Neural progenitor cell (in vitro differentiated cells): ENCODE results near the gene SLC44A2. TPM values are rescaled to one million over a fixed set of nuclear protein-coding genes. Genes with fewer than 3 reads are reported as not detected.
"Not testable (repeated sequence)": the region's sequence is repeated elsewhere in the genome, so short reads cannot be mapped to it uniquely, and the experiment has no call there.

Experiments used
- DNase-seq: peaks from one replicate; pipeline ENCODE4 v3.0.0-alpha.2; 2016; ENCODE audit warnings: low spot score
- H2AFZ ChIP-seq: fragments of 200-600 bp; sonication (generic); replicated peaks from 2 replicates; pipeline ENCODE4 v1.6.1; 2016; ENCODE audit warnings: antibody characterized with exemption
- H3F3A ChIP-seq: fragments of 200-600 bp; sonication (generic); 2 replicates; pipeline ENCODE4 v1.6.1; 2016; ENCODE audit warnings: antibody characterized with exemption, low read depth
- H3K27ac ChIP-seq: fragments of 200-600 bp; sonication (generic); 2 replicates; pipeline ENCODE4 v1.5.1; 2016; ENCODE audit warnings: mild to moderate bottlenecking
- H3K27me3 ChIP-seq: fragments of 200-600 bp; sonication (generic); 2 replicates; pipeline ENCODE4 v1.6.1; 2016; ENCODE audit warnings: mild to moderate bottlenecking, moderate library complexity
- H3K36me3 ChIP-seq: fragments of 200-600 bp; sonication (generic); 2 replicates; pipeline ENCODE4 v1.5.1; 2016
- H3K4me1 ChIP-seq: fragments of 200-600 bp; sonication (generic); 2 replicates; pipeline ENCODE4 v1.6.1; 2016; ENCODE audit warnings: mixed run types
- H3K4me2 ChIP-seq: fragments of 200-600 bp; sonication (generic); 2 replicates; pipeline ENCODE4 v1.6.1; 2016
- H3K4me3 ChIP-seq: fragments of 200-600 bp; sonication (generic); 2 replicates; pipeline ENCODE4 v1.5.1; 2016
- H3K79me2 ChIP-seq: fragments of 200-600 bp; sonication (generic); 2 replicates; pipeline ENCODE4 v1.6.1; 2016; ENCODE audit warnings: low read depth
- H3K9ac ChIP-seq: fragments of 200-600 bp; sonication (generic); 2 replicates; pipeline ENCODE4 v1.6.1; 2016
- H3K9me3 ChIP-seq: fragments of 200-600 bp; sonication (generic); 2 replicates; pipeline ENCODE4 v1.5.1; 2016; ENCODE audit warnings: low read depth
- H4K20me1 ChIP-seq: fragments of 200-600 bp; sonication (generic); 2 replicates; pipeline ENCODE4 v1.6.1; 2016; ENCODE audit warnings: low read depth
- H3K27ac Mint-ChIP-seq: 3 replicates; pipeline ENCODE4 v1.8.0; 2021; ENCODE audit warnings: mixed read lengths
- H3K27me3 Mint-ChIP-seq: 2 replicates; pipeline ENCODE4 v1.8.0; 2022; ENCODE audit warnings: low read depth, mild to moderate bottlenecking, inconsistent platforms, moderate library complexity, mixed read lengths; ENCODE audit not compliant: insufficient read depth
- H3K36me3 Mint-ChIP-seq: 3 replicates; pipeline ENCODE4 v1.8.0; 2021; ENCODE audit warnings: mixed read lengths
- H3K4me1 Mint-ChIP-seq: 3 replicates; pipeline ENCODE4 v1.8.0; 2021; ENCODE audit warnings: mixed read lengths
- H3K4me3 Mint-ChIP-seq: 3 replicates; pipeline ENCODE4 v1.8.0; 2021; ENCODE audit warnings: mild to moderate bottlenecking, moderate library complexity, mixed read lengths
- H3K9me3 Mint-ChIP-seq: 3 replicates; pipeline ENCODE4 v1.8.0; 2020; ENCODE audit warnings: mixed read lengths
- CTCF ChIP-seq: fragments of 200-600 bp; sonication (generic); IDR thresholded peaks from 2 replicates; pipeline ENCODE4 v1.5.1; 2017; ENCODE audit warnings: antibody characterized with exemption, mild to moderate bottlenecking
- EZH2 ChIP-seq: fragments of 200-600 bp; sonication (generic); IDR thresholded peaks from 2 replicates; pipeline ENCODE4 v1.6.1; 2017; ENCODE audit warnings: antibody characterized with exemption, mild to moderate bottlenecking, moderate library complexity
- EZH2phosphoT487 ChIP-seq: fragments of 200-600 bp; sonication (generic); IDR thresholded peaks from 2 replicates; pipeline ENCODE4 v1.6.1; 2017; ENCODE audit warnings: antibody characterized with exemption
- total RNA-seq: library from RNA; depleted of rRNA; stranded (reverse); fragments of >200 nt; gene quantifications from 2 replicates; pipeline ENCODE4 v1.2.3, GENCODE V29; 2015; ENCODE audit warnings: low replicate concordance

Gene SLC44A2
- total RNA-seq, 1 donor from 2014 or later, result 45.6 TPM

- Histone ChIP-seq H3K27me3 (no peaks in the 10 kb centered on the region), H4K20me1 (peaks cover 100% of the 10 kb centered on the region), H3K4me3 (no peak overlapping the region), H3K9me3 (no peaks in the 10 kb centered on the region), H3K4me1 (peaks cover 23% of the 10 kb centered on the region), H3K9ac (no peak overlapping the region), H3K4me2 (no peak overlapping the region), H3K79me2 (peaks cover 100% of the 10 kb centered on the region), H3F3A (peaks cover 39% of the 10 kb centered on the region), H2AFZ (no peak overlapping the region), H3K27ac (no peak overlapping the region), H3K36me3 (peaks cover 11% of the 10 kb centered on the region)
- no peak overlapping the region for H3K4me3 Mint-ChIP-seq
- no peaks in the 10 kb centered on the region for H3K9me3 Mint-ChIP-seq
- H3K36me3 Mint-ChIP-seq, result peaks cover 30% of the 10 kb centered on the region
- peaks cover 5% of the 10 kb centered on the region for H3K27me3 Mint-ChIP-seq
- peaks cover 26% of the 10 kb centered on the region for H3K4me1 Mint-ChIP-seq
- DNase-seq, result no peak
- H3K27ac Mint-ChIP-seq, result no peak overlapping the region
- TF ChIP-seq EZH2phosphoT487 (no peak), EZH2 (no peak), CTCF (no peak)
These were observed 36.6 kb downstream of the SLC44A2 start for GRCh38 chr19:10661946-10662345.

DNA sequence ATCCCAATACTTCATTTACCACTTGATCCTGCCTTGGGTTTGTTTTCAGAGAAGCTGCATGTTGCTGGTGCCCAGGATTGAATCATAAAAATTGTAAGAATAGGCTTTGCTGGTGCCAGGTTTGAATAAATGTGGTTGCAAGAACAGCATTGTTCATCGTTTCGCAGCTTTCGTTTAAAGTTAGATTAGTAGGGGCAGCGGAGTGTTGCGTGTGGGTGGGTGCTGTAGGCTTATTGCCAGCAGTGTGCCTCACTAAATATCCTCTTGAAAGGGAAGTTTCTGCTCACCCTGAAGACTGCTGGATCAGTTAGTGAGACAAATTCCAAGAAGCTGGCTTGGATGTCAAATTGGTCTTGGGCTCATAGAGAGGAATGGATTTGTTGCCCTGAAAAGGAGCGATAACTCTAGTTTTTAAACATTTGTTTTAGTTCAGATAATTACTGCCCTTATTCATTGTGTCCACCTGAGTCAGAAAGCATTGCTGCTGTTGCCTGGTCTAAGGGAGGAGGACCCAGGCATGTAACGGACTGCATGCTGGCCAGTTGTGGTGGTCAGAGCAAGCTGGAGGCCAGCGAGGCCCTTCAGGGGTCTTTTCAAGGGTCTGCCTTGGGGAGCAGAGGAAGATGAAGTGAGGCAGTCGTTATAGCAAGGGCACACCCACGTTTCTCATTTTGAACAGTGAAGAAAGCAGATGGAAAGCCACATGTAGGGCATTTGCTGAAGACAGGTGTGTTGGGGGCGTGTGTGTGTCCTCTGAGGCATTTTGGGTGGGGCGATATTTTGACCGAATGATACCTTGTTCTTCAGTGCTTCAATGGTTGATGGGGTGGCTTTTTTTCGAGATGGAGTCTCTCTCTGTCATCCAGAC, 37.3 kb downstream of the SLC44A2 start:
- peak overlapping the region; percentile 18 for H3K27ac Mint-ChIP-seq
- Histone ChIP-seq H3K36me3 (peaks cover 11% of the 10 kb centered on the region), H3K9ac (no peak overlapping the region), H3K4me2 (no peak overlapping the region), H3K4me3 (no peak overlapping the region), H3K9me3 (no peaks in the 10 kb centered on the region), H3K27me3 (no peaks in the 10 kb centered on the region), H3F3A (peaks cover 39% of the 10 kb centered on the region), H3K79me2 (peaks cover 100% of the 10 kb centered on the region), H3K27ac (peak overlapping the region; percentile 18), H2AFZ (no peak overlapping the region), H3K4me1 (peaks cover 16% of the 10 kb centered on the region), H4K20me1 (peaks cover 100% of the 10 kb centered on the region)
- peaks cover 23% of the 10 kb centered on the region for H3K4me1 Mint-ChIP-seq
- TF ChIP-seq EZH2 (no peak), EZH2phosphoT487 (no peak), CTCF (no peak)
- H3K27me3 Mint-ChIP-seq, result peaks cover 5% of the 10 kb centered on the region
- peak overlapping the region; percentile 12 for H3K4me3 Mint-ChIP-seq
- no peak for DNase-seq
- H3K36me3 Mint-ChIP-seq, result peaks cover 26% of the 10 kb centered on the region
- H3K9me3 Mint-ChIP-seq, result no peaks in the 10 kb centered on the region

- peaks cover 26% of the 10 kb centered on the region for H3K4me1 Mint-ChIP-seq
- H4K20me1 ChIP-seq, result peaks cover 100% of the 10 kb centered on the region
These were observed 37.9 kb downstream of the SLC44A2 start for GRCh38 chr19:10663252-10663563.

GRCh38 chr19:10667867-10668266, 42.5 kb downstream of the SLC44A2 start:
- Histone ChIP-seq H3K9me3 (no peaks in the 10 kb centered on the region), H3K79me2 (peaks cover 100% of the 10 kb centered on the region), H3F3A (peaks cover 23% of the 10 kb centered on the region), H3K4me2 (no peak overlapping the region), H3K36me3 (no peaks in the 10 kb centered on the region), H3K27me3 (no peaks in the 10 kb centered on the region), H3K4me3 (no peak overlapping the region), H3K4me1 (no peaks in the 10 kb centered on the region), H3K9ac (no peak overlapping the region), H3K27ac (no peak overlapping the region), H4K20me1 (peaks cover 100% of the 10 kb centered on the region), H2AFZ (no peak overlapping the region)
- DNase-seq, result no peak
- Mint-ChIP-seq H3K36me3 (peaks cover 30% of the 10 kb centered on the region), H3K27ac (no peak overlapping the region), H3K4me3 (no peak overlapping the region), H3K4me1 (peaks cover 19% of the 10 kb centered on the region), H3K27me3 (peaks cover 6% of the 10 kb centered on the region), H3K9me3 (no peaks in the 10 kb centered on the region)
- TF ChIP-seq CTCF (no peak), EZH2 (no peak), EZH2phosphoT487 (no peak)

More at GRCh38 chr19:10663252-10663563, 37.9 kb downstream of the SLC44A2 start:
- peaks cover 27% of the 10 kb centered on the region for H3K36me3 Mint-ChIP-seq
- not testable (repeated sequence) for DNase-seq, H3K9ac ChIP-seq, H3K27ac ChIP-seq, H3K4me3 Mint-ChIP-seq, H3K4me3 ChIP-seq, H3K27me3 ChIP-seq, H3K4me2 ChIP-seq, H3K27ac Mint-ChIP-seq, H3K9me3 Mint-ChIP-seq, H3K9me3 ChIP-seq, H2AFZ ChIP-seq, H3K27me3 Mint-ChIP-seq
- H3K79me2 ChIP-seq, result peaks cover 100% of the 10 kb centered on the region
- H3K36me3 ChIP-seq, result peaks cover 11% of the 10 kb centered on the region
- H3F3A ChIP-seq, result peaks cover 39% of the 10 kb centered on the region
- H3K4me1 ChIP-seq, result peaks cover 12% of the 10 kb centered on the region
